Loucy (cell line): ENCODE data around the gene RFXAP.

Experiments used
- H2AFZ ChIP-seq: fragments of 200-600 bp; sonication (generic); 2 replicates; pipeline ENCODE4 v1.6.0; 2016; ENCODE audit warnings: antibody characterized with exemption, mild to moderate bottlenecking, low read length, moderate library complexity
- H3F3A ChIP-seq: fragments of 200-600 bp; 2 replicates; pipeline ENCODE4 v1.6.0; 2016; ENCODE audit warnings: antibody characterized with exemption, low read depth, mild to moderate bottlenecking
- H3K27me3 ChIP-seq: fragments of 200-600 bp; sonication (generic); 2 replicates; pipeline ENCODE4 v1.6.1; 2014; ENCODE audit warnings: low read length, mild to moderate bottlenecking; ENCODE audit not compliant: insufficient read depth, poor library complexity, severe bottlenecking
- H3K36me3 ChIP-seq: fragments of 200-600 bp; sonication (generic); 2 replicates; pipeline ENCODE4 v1.6.1; 2016; ENCODE audit warnings: low read length; ENCODE audit not compliant: insufficient read depth
- H3K4me1 ChIP-seq: fragments of 200-600 bp; sonication (generic); 2 replicates; pipeline ENCODE4 v1.5.1; 2014; ENCODE audit warnings: low read length, mild to moderate bottlenecking; ENCODE audit not compliant: insufficient read depth, poor library complexity, severe bottlenecking
- H3K4me2 ChIP-seq: fragments of 200-600 bp; sonication (generic); 2 replicates; pipeline ENCODE4 v1.6.0; 2014; ENCODE audit warnings: antibody characterized with exemption, low read length, low read depth, mild to moderate bottlenecking; ENCODE audit not compliant: poor library complexity, severe bottlenecking
- H3K4me3 ChIP-seq: fragments of 200-600 bp; sonication (generic); 2 replicates; pipeline ENCODE4 v1.5.1; 2014; ENCODE audit warnings: low read length, mild to moderate bottlenecking, mixed read lengths; ENCODE audit not compliant: poor library complexity, severe bottlenecking
- H3K79me2 ChIP-seq: fragments of 200-600 bp; sonication (generic); 2 replicates; pipeline ENCODE4 v1.6.1; 2014; ENCODE audit warnings: low read length; ENCODE audit not compliant: insufficient read depth
- H3K9ac ChIP-seq: fragments of 200-600 bp; sonication (generic); 2 replicates; pipeline ENCODE4 v1.6.0; 2014; ENCODE audit warnings: mild to moderate bottlenecking, low read depth, low read length, moderate library complexity; ENCODE audit not compliant: poor library complexity, severe bottlenecking
- H3K9me2 ChIP-seq: fragments of 200-600 bp; sonication (generic); replicated peaks from 2 replicates; pipeline ENCODE4 v1.6.1; 2016; ENCODE audit warnings: low read depth, low read length, mixed read lengths
- H3K9me3 ChIP-seq: fragments of 200-600 bp; sonication (generic); 2 replicates; pipeline ENCODE4 v1.6.1; 2014; ENCODE audit warnings: mild to moderate bottlenecking, antibody characterized with exemption, low read length, low read depth; ENCODE audit not compliant: insufficient read depth
- H4K20me1 ChIP-seq: fragments of 200-600 bp; sonication (generic); 2 replicates; pipeline ENCODE4 v1.6.0; 2014; ENCODE audit warnings: antibody characterized with exemption, low read length, mild to moderate bottlenecking; ENCODE audit not compliant: insufficient read depth, poor library complexity, severe bottlenecking
- CTCF ChIP-seq: fragments of 200-600 bp; sonication (generic); conservative IDR thresholded peaks from 2 replicates; pipeline ENCODE4 v1.5.1; 2014; ENCODE audit warnings: mild to moderate bottlenecking, antibody characterized with exemption, low read length
- EZH2phosphoT487 ChIP-seq: fragments of 200-600 bp; IDR thresholded peaks from 2 replicates; pipeline ENCODE4 v1.6.1; 2018; ENCODE audit warnings: antibody characterized with exemption, mild to moderate bottlenecking, moderate library complexity, borderline replicate concordance

Gene RFXAP

GRCh38 chr13:36818804-36819738 is at the start of gene RFXAP:
Gene RFXAP, plus strand, starts transcription at chr13:36819222. Its CDS starts 136 bp downstream, at chr13:36819358.
- H3K36me3 ChIP-seq = no peaks in the 10 kb centered on the region
- H4K20me1 ChIP-seq = peaks cover 48% of the 10 kb centered on the region
- H2AFZ ChIP-seq = peak within 1 kb of the TSS; percentile 100
- no peaks in the 10 kb centered on the region for H3K9me2 ChIP-seq
- no peaks in the 10 kb centered on the region for H3F3A ChIP-seq
- peak within 1 kb of the TSS; percentile 98 for H3K4me2 ChIP-seq
- H3K79me2 ChIP-seq = peaks cover 50% of the 10 kb centered on the region
- H3K27me3 ChIP-seq = no peaks in the 10 kb centered on the region
- H3K4me3 ChIP-seq = peak within 1 kb of the TSS; percentile 91
- H3K4me1 ChIP-seq = peaks cover 45% of the 10 kb centered on the region
- TF ChIP-seq CTCF (no peak), EZH2phosphoT487 (no peak)
- no peaks in the 10 kb centered on the region for H3K9me3 ChIP-seq
- H3K9ac ChIP-seq = peak within 1 kb of the TSS; percentile 83

- no peaks in the 10 kb centered on the region for H3K9me2 ChIP-seq
- no peaks in the 10 kb centered on the region for H3K27me3 ChIP-seq
- H3F3A ChIP-seq = no peaks in the 10 kb centered on the region
- no peak overlapping the region for H3K4me3 ChIP-seq
- peaks cover 4% of the 10 kb centered on the region; the same call in 1 of the 2 replicates for H3K9me3 ChIP-seq
- H3K4me1 ChIP-seq = no peaks in the 10 kb centered on the region
- H2AFZ ChIP-seq = no peak overlapping the region
- no peaks in the 10 kb centered on the region for H3K79me2 ChIP-seq
- no peaks in the 10 kb centered on the region for H4K20me1 ChIP-seq
- H3K36me3 ChIP-seq = no peaks in the 10 kb centered on the region
- TF ChIP-seq EZH2phosphoT487 = no peak
- TF ChIP-seq CTCF = no peak
- H3K4me2 ChIP-seq = no peak overlapping the region
- H3K9ac ChIP-seq = no peak overlapping the region
Observed at GRCh38 chr13:36769545-36769944, 49.5 kb upstream of the RFXAP start.

DNA sequence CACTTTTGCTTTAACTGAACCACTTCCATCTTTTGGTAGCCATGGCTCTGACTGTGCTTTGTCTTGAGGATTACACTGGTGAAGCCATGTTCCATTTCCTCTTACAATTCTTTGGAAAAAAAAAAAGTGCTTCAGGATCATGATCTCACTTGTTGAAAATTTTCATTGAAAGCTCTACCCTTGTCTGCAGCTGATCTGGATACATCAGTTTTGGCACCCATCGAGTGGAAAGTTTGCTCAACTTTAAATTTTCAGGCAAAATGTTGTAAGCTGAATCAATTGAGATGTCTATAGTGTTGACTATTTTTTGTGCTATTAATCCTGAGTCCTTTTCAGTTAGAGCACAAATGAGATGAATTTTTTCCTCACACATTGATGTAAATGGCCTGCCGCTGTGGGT is 48.3 kb upstream of the RFXAP start:
- H3K4me2 ChIP-seq = no peak overlapping the region
- H4K20me1 ChIP-seq = no peaks in the 10 kb centered on the region
- no peaks in the 10 kb centered on the region for H3K4me1 ChIP-seq
- H3K79me2 ChIP-seq = no peaks in the 10 kb centered on the region
- H3K27me3 ChIP-seq = no peaks in the 10 kb centered on the region
- H3K4me3 ChIP-seq = no peak overlapping the region
- H3F3A ChIP-seq = no peaks in the 10 kb centered on the region
- peaks cover 4% of the 10 kb centered on the region; the same call in 1 of the 2 replicates for H3K9me3 ChIP-seq
- H3K9ac ChIP-seq = no peak overlapping the region
- no peaks in the 10 kb centered on the region for H3K9me2 ChIP-seq
- H2AFZ ChIP-seq = no peak overlapping the region
- H3K36me3 ChIP-seq = no peaks in the 10 kb centered on the region
- TF ChIP-seq CTCF = no peak
- no peak for TF ChIP-seq EZH2phosphoT487
